HG02678 (cell line): ENCODE data around the gene POLR2I.
A peak's percentile ranks its signal among the peaks of the same experiment; 100 is the strongest.

ENCODE experiments used
- ATAC-seq: cut with Tn5 transposase; IDR thresholded peaks from one replicate; pipeline ENCODE4 v1.9.1; 2021; ENCODE audit warnings: mild to moderate bottlenecking, moderate library complexity; ENCODE audit not compliant: unreplicated experiment

POLR2I gene

DNA sequence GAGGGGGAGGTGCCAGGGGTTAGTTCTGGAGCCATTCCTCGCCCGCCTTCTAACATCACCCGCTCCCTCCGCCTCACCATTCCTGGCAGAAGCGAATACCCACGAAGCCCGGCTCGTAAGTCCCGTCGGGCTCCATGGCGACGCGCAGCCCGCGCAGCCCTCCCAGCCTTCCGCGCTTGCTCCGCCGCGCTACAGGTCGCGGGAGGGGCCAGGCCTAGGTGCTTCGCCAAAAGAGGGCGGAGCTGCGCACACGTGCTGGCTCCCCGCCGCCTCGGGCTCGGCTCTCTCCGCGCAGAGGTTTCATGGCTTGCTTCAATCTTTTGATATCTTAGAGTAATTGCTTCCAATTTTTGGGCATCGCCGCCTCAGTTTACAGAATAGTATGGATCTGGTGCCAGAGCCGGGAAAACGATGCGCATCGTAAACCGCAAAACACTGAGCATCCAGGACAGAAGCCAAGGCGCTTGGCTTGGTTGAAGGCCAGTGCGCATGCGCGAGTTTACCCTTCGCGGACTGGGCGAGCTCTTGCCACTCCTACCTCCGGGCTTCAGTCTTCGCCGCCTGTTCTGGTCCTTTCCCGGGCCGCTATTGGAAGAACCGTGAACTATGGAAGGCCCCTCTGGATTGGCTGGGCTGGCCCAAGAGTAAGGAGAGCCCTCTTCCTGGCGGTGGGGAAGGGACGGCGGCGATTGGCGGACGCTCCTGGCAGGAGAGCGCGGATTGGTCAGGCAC is at the start of gene POLR2I:
TSS of gene POLR2I (minus strand) at position 155 of the 732 bp plus-strand sequence. CDS start at position 136, 19 bp downstream.
- ATAC-seq: peak; percentile 84

DNA sequence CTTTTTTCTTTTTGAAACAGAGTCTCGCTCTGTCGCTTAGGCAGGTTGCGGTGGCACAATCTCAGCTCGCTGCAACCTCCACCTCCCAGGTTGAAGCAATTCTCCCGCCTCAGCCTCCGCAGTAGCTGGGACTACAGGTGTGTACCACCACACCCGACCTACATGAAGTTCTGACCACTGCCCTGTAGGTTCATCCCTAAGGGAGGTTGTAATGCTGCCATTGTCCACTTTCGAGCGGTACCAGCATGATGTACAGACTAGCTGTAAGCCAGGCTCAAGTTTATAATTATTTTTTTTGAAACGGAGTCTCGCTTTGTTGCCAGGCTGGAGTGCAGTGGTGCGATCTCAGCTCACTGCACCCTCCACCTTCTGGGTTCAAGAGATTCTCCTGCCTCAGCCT is 49.1 kb upstream of the POLR2I start:
- ATAC-seq: no peak

DNA sequence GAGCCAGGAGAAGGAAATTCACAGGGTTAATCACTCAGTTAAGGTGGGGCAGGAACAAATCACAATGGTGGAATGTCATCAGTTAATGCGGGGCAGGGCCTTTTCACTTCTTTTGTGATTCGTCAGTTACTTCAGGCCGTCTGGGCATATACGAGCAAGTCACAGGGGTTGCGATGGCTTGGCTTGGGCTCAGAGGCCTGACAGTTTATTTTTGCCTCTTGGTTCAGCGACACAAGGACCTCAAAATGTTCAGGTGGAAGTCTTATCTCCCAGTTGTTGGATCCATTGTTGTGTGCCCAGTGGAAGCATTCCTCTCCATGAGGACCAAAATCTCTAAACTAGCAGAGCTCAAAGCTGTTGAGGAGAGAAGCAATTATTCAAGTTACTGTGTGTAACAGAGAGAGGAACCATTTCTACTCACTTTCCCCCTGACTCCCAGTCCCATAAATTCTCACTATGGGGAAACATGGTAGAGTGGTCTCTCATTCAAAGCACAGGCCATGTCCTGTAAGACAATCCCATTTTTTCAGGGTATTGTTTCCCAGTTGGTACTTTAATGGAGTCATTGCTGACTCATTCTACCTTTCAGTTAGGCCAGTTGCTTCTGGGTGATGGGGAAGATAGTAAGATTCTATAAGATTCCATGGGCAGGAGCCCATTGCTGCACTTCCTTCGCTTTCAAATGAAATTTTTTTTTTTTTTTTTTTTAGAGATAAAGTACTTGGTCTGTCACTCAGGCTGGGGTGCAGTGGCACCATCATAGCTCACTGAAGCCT is 46.3 kb upstream of the POLR2I start:
- ATAC-seq: no peak

DNA sequence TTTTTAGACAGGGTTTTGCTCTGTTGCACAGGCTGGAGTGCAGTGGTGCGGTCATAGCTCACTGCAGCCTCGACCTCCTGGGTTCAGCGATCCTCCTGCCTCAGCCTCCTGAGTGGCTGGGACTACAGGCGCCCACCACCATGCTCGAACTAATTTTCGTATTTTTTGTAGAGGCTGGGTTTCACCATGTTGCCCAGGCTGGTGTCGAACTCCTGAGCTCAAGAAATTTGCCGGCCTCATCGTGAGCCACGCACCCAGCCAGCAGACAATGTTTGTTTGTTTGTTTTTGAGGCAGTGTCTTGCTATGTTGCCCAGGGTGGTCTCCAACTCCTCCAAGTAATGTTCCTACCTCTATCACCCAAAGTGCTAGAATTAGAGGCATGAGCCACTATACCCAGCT is 38.5 kb upstream of the POLR2I start:
- no peak for ATAC-seq

DNA sequence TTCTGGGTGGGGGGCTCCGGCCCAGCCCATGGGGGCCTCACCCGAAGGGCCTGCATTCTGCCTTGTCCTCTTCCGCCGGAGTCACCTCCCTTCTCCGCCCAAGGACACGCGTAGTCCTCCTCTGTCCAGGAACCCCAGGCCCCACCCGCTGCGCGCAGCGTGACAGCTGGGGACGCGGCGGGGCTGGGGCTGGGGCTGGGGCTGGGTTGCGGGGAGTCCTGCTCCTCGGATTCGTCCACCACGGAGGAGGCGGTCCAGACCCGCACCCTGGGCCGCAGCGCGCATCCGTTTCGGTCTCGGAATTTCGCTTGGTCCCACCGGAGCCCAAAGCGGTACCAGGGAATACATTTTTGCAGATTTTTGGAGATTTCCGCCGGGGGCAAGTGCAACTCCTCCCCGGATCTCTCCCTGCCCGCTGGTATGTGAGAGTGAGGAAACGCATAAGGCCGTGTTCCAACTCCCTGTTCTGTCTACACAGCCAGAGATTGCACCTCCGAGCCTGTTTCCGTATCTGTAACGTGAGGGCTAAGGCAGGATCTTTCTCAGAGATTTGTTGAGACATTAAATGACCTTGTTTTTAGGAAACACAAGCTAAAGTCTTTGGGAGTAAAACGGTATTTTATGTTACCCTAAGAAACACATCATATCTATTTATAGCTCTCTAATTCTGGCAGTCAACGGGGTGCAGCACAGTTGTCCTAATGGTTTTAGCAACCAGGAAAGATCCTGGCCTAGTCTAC is 37.8 kb upstream of the POLR2I start, which contains the start of gene COX7A1:
TSS of gene COX7A1 (minus strand) at position 96 of the 740 bp plus-strand sequence. CDS start at position 56, 40 bp downstream.
- ATAC-seq: no peak

DNA sequence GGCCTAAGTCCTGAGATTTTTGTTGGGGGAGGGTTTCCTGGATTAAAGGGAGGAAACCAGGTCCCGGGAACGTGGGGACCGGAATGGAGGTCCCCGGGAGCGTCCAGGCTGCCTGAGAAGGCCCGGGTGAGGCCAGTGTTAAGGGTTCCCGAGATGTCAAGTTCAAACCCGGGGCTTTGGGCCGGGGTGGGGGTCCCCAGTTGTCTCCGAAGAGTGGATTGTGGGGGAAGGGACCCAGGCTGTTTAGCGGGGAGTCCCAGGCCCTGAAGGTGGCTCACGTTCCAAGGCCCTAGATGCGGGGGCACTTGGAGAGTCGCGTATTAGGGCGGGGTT is 37.3 kb upstream of the POLR2I start:
- no peak for ATAC-seq

DNA sequence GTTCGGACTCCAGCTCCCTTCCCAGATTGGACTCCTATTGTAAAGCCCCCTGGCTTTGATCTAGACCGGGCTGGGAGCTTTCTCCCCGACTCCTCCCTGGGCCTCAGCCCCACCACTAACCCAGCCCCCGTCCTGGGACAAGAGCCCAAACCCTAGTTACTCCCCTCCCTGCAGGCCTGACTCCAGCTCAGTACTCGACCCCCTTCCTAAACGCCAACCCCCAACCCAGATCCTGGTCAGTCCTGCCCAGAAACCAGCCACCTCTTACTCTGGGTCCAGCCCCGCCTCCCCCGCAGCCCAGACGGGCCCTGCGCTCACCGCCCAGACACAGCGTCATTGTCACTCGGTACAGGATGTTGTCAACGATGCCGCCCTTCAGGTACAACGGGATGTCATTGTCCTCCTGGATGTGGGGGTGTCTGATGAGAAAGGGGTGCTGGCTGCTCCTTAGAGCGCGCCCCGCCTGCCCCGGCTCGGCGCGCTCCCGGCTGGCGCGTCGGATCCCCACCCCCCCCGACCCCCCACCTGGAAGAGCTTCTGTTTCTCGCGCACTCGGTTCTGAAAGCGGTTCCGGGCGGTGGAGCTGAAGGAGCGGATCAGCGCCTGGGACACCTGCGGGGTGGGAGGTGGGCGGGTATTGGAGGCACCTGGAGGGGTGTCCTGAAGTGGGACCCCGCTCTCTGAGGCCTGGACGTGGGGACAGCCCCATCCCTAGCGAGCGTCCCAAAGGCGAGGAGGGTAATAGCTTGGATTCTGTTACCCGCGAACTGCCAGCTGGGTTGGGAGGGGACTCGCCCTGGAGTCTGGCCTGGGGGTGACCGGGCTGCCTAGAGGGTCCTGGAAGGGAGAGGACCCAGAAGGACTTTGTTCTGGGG is 36.7 kb upstream of the POLR2I start:
- no peak for ATAC-seq

DNA sequence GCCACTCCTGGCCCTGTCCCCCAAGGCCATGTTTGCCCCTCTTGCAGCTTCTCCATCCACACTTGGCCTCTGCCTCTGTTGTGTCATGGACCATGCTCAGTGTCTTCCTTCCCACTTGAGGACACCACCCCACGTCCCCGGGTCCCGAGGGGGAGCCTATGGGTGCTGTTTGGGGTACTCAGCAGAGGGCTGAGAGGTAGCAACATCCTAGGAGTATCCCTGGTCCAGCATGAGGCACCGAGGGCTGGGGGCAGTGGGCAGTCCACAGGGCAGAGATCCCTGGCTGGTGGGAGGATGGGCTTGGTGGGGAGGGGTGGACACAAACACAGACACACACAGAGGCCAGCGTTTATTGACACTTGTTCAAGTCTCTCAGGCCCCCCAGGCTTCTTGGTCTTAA is 35.9 kb upstream of the POLR2I start:
- no peak for ATAC-seq

DNA sequence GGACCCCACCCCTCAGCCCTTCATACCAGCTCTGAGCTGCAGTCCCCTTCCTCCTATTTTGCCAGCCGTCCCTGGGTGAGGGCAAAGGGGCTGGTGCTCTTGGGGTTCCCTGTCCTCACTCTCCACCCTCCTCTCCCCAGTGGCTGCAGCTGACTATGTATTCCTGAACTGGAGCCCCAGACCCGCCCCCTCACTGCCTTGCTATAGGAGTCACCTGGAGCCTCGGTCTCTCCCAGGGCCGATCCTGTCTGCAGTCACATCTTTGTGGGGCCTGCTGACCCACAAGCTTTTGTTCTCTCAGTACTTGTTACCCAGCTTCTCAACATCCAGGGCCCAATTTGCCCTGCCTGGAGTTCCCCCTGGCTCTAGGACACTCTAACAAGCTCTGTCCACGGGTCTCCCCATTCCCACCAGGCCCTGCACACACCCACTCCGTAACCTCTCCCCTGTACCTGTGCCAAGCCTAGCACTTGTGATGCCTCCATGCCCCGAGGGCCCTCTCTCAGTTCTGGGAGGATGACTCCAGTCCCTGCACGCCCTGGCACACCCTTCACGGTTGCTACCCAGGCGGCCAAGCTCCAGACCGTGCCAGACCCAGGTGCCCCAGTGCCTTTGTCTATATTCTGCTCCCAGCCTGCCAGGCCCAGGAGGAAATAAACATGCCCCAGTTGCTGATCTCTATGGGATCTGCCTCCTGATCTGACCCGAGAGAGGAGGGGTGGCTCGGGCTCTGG is 35.2 kb upstream of the POLR2I start:
- no peak for ATAC-seq

DNA sequence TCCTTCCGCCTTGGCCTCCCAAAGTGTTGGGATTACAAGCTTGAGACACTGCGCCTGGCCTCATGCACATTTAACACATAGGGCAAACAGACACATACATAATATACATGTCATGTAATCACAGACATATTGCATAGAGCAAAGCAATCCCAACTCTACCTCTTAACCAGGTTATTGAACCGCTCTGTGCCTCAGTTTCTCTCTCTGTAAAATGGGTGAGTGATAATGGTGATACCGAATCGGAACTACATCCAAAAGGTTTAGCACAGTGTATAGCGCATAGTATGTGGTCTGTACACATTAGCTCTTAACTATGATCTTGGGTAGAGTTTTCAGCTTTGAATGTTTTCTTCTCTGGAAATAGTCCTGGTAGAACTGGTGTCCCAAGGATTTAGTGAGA is 29.9 kb upstream of the POLR2I start:
- no peak for ATAC-seq

DNA sequence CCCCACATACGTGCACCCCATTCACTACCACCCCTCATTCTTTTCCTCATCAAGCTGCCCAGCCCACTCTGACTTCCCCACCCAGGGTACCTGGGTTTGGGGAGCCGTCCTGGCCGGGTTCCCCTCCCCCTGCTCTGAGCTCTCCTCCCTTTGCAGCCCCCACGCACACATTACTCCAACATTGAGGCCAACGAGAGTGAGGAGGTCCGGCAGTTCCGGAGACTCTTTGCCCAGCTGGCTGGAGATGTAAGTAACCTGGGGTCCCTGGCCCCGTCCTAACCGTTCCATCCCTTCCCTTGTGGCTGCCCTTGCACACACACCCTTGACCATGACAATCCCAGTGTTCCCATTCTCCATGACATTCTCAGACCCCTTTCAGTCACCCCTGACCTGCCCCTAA is 27.8 kb upstream of the POLR2I start:
- no peak for ATAC-seq

DNA sequence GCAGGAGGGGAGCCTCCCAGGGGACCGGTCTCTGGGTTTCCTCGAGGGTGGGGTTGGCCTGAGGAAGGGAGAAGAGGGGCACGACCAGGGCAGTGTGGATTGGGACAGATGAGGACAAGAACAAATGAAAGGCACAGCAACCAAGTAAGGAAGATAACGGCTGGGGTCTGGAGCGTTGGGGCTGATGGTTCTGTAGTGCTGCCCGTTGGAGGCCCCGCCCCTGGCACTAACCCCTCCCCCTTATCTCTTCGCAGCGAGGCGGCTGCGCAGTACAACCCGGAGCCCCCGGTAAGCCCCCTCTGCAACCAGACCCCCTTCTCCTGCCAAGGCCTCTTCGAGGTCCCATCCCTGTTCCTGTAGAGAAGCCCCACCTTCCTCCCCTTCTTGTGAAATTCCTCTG is 27.4 kb upstream of the POLR2I start:
- ATAC-seq: no peak

DNA sequence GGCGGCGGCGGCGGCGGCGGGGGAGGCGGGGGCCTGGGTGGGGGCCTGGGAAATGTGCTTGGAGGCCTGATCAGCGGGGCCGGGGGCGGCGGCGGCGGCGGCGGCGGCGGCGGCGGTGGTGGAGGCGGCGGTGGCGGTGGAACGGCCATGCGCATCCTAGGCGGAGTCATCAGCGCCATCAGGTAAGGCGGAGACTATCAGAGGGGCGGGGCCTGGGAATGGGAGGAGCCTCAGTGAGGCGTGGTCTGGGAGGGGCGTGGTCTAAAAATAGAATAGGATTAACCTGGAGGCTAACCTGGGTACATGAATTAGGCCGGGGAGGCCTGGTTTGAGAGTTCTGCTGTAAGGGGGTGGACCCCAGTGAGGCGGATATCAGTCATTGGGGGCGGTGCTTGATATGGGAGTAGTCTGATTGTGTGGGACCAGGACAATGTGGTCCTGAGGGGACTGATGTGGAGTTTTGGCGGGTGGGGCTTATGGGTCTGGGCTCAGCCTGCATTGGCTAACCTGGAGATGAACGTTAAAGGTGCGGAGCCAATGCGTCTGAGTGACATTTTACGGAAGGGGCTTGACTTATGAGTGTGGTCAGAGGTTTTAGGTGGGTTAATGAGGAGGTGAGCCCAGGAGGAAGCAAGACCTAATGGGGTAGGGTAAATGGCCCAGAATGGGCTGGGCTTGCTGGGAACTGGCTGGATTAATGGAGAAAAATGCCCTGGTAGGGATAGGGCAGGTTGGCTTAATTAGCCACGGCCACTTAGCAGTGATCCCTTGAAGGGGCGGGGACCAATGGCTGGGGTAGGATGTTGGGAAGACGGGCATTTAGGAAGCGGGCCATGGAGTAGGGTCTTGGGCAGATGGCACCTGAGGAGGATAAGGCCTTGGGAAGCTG is 26.6 kb upstream of the POLR2I start:
- peak; percentile 51 for ATAC-seq

DNA sequence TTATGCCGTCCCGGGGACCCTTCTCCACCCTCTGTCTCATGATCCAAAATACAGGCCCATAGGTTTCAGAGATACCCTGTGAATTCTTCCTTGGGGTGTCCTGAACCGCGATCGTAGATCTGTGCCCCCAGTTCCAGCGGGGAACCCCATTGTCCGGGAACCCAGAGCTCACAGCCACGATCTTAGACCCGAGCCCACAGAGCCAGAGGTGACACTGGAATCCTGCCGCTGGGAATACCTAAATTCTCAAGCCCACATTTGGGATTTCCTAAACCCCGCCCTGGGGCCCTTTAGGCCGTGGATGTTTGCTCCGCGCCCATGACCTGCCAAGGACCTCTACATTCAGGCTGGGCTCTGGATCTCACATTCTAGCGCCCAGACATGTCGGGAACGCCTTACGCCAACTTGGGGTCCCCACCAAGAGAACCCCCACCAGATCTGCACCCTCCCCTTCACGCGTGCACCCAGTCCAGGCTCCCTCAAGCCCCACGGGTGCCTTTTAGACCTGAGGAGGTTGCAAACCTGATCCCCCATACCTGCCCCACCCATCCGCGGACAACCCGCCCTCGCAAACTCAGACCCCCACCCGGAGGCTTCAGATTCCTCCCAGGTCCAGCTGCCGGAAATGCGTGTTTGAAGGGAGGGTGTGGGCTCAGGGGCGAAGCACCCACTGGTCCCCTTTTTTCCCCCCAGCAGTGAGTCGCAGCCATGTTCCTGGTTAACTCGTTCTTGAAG is 25.8 kb upstream of the POLR2I start:
- no peak for ATAC-seq

DNA sequence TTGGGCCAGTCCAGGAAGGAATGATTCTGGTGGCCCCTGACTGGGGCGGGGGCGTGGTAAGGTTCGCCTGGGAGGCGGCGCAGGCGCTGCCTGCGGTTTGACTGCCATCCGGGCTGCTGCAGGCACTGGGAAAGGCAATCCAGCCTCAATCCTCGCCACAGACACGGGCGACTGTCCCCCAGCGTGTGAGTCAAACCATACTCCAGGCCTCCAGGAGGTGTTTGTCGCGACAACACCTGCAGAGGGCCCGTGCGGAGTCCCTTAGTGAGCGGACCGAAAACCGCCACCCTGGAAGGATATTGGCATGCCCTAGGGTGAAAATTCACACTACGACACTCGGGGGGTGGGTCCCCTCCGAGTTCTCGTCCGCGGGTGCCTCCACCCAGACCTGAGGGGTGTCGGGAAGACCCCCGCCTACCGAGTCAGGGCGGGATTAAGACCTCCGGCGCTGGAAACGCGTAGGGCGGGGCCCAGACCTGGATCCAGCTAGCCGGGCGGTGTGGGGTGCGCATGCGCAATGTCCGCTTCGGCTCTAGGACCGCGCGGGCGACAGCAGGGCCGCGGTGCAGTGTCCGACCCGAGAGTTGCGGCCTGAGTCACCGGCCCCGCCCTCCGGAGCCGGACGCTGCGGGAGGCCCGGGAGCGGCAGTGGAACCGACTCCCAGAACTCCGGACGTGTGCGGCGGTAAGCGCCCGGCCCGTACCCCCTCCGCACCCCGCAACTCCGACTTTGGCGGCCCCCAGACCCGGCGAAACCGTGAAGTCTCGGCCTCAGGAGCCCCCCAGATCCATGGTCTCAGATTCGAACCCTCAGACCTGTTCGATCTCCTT is 25.0 kb upstream of the POLR2I start, which contains the start of gene CAPNS1:
TSS of gene CAPNS1 (plus strand) at position 594 of the 831 bp plus-strand sequence. CDS start 946 bp downstream, outside the sequence.
- ATAC-seq: peak; percentile 86

DNA sequence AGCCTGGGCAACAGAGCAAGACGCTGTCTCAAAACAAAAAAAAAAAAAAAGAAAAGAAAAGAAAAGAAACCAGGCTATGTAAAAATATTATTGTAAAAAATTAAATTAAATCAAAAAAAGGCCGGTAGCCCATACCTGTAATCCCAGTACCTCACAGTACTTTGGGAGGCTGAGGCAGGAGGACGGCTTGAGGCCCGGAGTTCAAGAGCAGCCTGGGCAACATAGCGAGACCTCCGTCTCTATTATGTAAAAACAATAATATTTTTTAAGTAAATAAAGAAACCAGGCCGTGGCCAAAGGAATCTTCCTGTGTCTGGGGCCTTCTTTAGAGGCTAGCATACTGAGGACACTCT is 24.4 kb upstream of the POLR2I start:
- no peak for ATAC-seq

DNA sequence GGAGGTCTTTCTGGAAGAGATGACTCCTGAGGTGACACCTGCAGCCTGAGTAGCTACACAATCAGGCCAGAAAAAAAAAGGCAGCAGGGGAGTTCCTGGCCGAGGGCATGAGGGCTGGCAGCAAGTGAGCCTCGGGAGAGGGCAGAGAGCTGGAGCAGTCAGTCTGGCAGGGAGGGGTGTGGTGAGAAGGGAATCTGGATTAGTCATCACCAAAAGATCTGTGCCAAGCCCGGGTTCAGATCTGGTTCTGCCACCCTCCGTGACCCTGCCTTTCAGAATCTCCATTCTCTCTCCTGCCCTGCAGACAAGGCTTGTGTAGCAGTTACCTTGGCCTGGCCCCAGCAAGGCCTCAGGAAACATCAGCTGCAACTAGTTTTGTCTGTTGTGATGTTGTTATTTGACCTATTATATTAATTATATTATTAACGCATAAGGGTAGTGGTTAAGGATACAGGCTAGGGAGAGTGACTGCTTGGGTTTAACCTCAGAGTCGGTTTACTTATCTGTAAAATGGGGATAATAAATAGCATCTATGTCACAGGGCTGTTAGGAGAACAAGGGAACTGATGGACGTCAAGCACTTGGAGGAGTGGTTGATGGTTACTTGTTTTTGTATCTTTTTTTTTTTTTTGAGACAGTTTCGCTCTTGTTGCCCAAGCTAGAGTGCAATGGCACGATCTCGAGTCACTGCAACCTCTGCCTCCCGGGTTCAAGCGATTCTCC is 22.4 kb upstream of the POLR2I start:
- ATAC-seq: no peak
